ENCODE measurements around the gene LRMDA.

GRCh38 chr10:76523246-76523645, 1091.8 kb downstream of the LRMDA start:
- TF ChIP-seq CTCF (conservative IDR thresholded peaks at IDR 0.05; ENCODE audit: low read length) (no peak), EZH2phosphoT487 (IDR thresholded peaks at IDR 0.05; ENCODE audit: borderline replicate concordance, low read depth, low read length) (no peak)

Data from OCI-LY7 (cell line).